GM12873 (cell line): ENCODE data around the gene RTP5.

Source experiments
- TF ChIP-seq, protein P1 (sequence below): IDR thresholded peaks from 2 replicates; pipeline ENCODE4 v1.5.1; 2012; ENCODE audit warnings: low read depth, mild to moderate bottlenecking, moderate library complexity, low read length, control low read depth; ENCODE audit not compliant: insufficient read depth; ENCODE audit errors: missing control alignments

RTP5 gene

DNA sequence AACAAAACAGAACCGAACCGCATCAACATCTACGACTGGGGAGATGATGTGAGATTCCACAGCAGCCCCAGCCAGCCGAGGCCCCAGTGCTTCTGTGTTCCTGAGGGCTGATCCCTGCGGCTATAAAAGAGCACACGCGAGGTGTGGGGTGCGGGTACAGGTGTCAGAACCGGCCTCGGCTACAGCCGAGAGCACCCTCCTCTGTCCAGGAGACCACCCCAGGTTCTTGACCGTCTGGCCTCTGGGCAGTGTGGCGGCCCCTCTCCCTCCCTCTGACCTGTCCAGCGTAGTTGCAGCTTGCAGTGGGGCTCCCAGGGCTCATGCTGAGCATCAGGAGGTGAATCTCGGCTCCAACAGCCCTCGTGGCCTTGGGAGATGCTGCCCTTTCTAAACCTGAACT lies 23.7 kb downstream of the RTP5 start:
- TF ChIP-seq, protein P1, sequence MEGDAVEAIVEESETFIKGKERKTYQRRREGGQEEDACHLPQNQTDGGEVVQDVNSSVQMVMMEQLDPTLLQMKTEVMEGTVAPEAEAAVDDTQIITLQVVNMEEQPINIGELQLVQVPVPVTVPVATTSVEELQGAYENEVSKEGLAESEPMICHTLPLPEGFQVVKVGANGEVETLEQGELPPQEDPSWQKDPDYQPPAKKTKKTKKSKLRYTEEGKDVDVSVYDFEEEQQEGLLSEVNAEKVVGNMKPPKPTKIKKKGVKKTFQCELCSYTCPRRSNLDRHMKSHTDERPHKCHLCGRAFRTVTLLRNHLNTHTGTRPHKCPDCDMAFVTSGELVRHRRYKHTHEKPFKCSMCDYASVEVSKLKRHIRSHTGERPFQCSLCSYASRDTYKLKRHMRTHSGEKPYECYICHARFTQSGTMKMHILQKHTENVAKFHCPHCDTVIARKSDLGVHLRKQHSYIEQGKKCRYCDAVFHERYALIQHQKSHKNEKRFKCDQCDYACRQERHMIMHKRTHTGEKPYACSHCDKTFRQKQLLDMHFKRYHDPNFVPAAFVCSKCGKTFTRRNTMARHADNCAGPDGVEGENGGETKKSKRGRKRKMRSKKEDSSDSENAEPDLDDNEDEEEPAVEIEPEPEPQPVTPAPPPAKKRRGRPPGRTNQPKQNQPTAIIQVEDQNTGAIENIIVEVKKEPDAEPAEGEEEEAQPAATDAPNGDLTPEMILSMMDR: no peak

DNA sequence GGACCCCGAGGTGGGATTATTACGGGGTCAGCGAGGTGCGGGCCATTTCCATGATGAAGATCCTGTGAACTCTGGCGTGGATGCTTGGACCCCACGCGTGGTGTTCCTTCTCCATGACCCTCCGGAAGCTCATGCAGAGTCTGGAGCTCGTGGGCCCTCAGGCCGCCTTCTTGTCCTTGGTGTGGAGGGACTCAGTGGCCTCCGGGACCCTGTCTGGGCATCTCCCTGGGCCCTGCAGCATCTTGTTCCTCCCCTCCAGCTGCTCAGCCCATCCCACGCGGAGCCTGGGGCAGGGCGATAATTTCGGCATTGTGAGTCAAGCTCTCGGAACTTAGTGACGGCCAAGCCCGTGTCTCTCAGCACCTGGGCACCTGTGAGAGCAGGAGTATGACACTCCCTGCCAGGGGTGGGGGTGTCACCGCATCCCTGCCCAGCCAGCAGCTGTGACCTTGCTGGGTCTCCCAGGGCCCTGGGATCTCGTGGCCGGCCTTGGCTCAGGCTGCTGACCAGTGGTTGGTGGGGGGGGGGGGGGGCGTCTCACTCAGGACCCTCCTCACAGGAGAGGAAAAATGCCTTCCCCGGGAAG lies 24.6 kb downstream of the RTP5 start:
- TF ChIP-seq, protein P1: no peak

DNA sequence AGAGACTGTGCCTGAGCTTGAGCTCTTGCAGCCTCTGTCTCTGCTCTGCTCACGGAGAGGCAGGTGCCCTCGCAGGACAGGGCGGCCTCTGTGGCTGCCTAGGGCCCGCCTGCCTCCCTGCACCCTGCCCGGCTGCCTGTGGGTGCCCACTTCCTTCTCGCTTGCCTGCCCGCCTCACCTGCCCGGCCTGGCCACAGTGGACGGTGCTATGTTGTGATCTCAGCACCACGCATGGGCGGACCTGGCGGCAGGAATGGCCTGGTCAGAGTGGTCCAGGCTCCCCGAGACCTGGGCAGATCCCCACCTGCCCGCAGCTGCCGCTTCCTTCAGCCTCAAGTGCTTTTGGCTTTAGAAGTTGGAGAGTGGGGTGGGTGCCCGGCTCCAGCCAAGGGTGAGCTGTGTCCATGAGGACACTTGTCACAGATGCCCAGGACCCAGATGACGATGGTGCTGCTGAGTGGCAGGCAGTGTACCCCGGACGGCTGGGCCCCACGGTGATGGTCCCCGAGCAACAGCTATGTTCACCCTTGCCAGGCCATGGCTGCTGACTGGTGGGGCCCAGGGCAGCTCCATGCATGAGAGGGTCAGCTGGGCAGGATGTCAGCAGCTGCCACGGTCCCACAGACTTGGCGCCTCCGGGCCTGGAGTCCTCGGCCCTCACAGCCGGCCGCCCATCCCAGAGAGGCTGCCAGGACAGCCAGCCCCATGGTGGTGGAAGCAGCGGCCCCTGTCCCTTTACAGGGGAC lies 25.3 kb downstream of the RTP5 start:
- TF ChIP-seq, protein P1: no peak

DNA sequence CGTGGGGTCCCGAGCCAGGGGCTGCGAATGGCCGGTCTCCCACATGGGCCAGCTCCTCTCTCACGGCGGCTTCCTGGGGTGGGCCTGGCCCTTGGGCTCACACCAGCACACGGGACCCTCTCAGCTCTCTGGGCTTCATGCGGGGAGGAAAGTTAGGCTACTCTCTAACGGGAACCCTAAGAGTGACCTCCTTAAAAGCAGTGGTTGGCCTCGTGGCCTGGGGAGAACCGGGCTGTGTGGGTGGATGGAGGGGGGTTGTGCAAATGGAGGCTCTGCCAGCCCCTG lies 25.8 kb downstream of the RTP5 start:
- TF ChIP-seq, protein P1: no peak

DNA sequence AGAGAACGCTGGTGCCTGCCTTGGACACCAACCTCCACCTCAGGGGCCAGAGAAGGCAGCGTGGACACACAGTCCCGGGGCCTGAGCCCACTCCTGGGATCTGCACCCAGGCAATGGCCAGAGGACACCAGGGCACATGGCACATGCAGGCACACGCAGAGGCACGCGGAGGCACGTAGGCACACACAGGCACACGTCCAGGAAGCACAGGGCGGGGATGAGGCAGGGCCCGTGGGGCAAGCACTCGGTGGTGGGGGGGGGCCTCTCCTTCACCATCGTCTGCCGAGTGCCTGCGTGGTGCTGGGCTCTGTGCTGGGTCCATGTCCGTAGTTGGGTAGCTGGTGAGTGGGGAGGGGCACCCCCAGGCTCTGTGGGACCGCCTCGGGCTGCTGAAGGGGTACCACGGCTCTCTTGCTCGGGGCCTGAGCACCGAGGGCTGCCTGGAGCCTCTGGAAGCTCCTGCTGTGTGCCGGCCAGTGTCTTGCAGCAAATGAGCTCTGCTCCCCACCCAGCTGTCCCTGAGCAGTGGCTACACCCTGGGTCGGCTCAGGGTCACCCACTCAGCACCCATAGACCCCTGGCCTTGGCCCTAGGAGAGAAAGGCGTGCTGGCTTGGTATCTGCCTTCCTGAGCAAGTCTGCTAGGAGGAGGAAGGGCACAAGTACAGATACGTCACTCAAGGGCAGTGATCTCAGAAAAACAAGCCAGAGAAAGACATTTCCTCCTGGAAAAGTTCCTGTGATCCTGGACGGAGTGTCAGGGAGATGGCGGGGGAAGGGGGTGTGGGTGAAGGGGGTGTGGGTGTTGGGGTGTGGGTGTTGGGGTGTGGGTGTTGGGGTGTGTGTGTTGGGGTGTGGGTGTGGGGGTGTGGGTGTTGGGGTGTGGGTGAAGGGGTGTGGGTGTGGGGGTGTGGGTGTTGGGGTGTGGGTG lies 26.4 kb downstream of the RTP5 start:
- TF ChIP-seq, protein P1: no peak

DNA sequence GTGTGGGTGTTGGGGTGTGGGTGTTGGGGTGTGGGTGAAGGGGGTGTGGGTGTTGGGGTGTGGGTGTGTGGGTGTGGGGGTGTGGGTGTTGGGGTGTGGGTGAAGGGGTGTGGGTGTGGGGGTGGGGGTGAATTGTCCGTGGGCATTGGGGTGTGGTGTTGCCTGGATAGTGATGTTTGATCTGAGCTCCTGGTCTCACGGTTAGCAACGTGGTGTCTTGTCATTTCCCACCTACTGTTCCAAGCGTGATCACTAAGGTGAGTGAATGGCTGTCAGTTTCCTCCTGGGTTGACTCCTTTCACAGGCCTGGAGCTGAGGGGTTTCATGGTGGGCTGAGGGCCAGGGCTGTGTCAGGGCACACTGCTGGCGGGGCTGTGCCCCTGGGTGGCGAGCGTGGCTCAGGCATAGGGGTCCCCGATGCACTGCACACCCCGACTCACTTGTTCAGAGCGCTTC lies 27.2 kb downstream of the RTP5 start:
- TF ChIP-seq, protein P1: no peak
